GM19467 (cell line): ENCODE data around the gene NDRG3.
"Not testable (repeated sequence)": the region's sequence is repeated elsewhere in the genome, so short reads cannot be mapped to it uniquely, and the experiment has no call there.

Experiments
- ATAC-seq: cut with Tn5 transposase; IDR thresholded peaks from one replicate; pipeline ENCODE4 v1.9.1; 2021; ENCODE audit warnings: mild to moderate bottlenecking, moderate library complexity; ENCODE audit not compliant: unreplicated experiment

Gene NDRG3

DNA sequence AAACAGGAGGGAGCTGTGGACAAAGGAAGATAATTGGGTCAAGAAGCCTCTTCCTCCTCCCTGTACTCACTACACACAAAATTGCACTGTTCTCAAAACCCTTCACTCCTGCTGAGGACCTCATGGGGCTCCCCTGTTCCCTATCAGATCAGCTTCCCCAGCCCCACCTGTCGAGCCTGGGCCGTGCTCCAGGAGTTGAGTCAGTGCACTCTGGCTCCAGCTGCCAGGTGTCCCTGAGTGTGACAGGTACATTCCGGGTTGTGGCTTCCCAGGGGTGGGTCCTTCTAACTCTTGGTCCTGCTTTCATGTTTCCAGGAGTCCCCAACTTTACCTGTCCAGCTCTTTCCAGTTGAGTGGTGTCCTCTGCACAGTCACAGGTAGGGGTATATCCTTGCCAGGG lies 131.9 kb downstream of the NDRG3 start:
- no peak for ATAC-seq

DNA sequence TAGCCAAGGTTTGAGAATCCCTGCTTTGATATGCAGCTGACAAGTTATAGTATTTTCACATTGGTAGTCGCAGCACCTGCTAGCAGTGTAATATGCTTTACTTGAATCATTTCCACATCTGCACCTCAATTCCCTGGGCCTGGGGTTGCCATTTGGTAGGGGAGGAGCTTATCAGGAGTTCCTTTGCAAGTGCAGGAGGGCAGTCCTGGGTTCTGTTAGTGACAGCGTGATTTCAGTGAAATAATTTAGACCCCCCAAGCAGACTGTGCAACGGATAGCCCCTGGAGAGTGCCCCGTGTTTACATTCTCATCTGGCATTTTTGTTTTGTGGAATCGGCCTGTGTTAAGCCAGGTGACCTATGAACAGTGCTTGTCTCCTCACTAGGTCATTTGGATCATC lies 134.3 kb downstream of the NDRG3 start:
- ATAC-seq: no peak

DNA sequence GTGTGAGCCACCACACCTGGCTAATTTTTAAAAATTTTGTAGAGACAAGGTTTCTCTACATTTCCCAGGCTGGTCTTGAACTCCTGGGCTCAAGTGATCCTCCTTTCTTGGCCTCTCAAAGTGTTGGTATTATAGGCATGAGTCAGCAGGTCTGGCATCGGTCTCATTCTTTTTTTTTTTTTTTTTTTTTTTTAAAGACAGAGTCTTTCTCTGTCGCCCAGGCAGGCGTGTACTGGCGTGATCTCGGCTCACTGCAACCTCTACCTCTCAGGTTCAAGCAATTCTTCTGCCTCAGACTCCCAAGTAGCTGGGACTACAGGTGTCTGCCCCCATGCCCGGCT lies 137.5 kb downstream of the NDRG3 start:
- not testable (repeated sequence) for ATAC-seq

DNA sequence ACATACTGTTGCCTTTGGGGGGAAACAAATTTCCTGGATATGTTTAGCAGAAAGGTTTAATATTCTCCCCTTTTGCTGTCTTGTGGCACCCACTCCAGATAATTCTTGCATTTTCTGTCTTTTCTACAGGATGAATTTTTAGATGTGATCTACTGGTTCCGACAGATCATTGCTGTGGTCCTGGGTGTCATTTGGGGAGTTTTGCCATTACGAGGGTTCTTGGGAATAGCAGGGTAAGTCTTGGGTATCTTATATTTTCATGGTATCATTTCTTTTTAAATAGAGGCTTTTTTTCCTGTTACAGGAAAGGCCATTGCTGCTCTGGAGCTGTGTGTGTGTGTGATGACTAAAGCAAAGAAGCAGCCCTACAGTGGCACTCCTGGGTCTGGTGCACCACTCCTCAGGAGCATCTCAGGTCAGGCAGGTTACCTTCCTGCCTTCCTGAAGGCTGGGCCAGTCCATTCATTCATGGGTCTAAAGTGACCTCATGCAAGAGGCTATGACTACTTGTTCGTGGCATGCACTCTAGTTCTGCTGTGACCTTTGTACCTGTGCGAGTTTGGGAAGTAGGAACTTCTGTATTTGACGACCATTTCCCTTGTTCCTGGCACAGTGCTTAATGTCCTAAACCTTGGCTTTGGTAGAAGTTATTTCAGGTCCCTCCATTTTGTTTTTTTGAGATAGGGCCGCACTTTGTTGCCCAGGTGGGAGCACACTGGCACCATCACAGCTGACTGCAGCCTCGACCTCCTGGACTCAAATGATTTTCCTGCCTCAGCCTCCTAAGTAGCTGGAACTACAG lies 138.1 kb downstream of the NDRG3 start:
- no peak for ATAC-seq

DNA sequence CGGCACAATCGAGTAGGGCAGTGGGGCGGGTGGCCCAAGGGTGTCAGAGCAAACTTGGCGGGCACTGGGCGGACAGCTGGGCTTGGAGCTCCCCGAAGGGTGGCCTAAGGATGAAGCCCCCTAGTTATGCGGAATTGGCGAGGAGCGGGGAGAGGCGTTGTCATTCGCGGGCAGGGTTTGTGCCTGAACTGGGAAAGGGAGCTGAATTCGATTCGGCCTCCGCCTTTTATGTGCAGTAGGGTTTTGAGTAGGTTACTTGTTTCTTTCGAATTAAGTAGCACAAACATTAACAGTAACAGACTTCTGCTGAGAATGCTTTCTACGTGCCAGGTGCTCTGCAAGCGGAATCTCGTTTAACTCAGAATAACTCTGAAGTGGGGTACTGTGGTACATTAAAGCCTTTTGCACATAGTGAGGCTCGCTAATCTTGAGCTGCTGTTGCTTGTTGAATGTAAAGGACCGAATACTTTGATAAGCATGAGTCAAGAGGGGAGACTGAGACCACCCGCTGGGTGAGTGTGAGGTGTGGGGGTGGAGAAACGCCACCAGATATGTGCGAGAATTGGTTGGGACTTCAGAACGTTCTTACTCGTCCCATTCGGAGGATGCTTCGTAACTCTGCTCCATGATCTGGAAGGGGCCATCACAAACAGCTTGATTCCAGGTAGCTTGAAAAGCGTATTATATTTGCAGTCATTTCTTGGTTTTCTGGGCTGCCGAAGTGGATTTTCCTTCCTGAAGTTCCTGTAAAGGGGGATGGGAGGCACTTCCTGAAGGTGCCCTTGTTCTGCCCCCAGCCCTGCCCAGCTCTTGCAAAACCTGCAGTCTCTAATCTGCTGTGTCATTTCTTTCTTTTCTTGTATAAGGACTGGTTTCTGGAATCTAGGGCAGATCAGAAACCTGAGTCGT lies 139.5 kb downstream of the NDRG3 start:
- ATAC-seq: no peak

DNA sequence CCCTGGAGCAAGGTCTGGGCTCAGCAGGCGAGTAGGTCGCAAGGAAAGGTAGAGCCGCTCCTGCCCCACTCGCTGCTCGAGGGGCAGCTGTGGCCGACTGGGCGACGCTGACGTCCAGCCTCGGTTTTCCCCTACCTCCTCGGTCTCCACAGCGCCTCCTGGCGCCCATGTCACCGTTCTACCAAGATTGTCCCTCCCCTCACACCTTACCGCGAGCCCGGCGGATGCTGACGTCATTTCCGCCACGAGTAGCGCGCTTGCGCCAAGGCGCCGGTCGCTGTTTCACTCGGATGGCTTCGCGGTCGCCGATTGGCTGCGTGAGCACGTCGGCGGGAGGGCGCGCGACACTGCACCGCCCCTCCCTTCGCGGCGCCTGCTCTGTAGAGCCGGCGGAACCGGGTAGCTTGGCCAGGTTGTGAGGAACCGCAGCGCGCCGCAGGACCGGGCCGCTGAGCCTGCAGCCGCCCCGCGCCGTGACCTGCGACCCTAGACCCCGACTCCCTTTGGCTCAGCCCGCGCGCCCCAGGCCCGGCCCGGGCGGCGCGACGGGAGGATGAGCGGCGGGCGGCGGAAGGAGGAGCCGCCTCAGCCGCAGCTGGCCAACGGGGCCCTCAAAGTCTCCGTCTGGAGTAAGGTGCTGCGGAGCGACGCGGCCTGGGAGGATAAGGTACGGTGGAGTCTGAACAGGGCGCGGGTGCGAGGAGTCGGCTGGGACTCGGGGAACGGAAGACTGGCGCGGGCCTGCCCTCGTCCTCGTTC lies 140.3 kb downstream of the NDRG3 start, which contains the start of gene RAB5IF:
Gene RAB5IF (plus strand): TSS at position 381 of the 759 bp plus-strand sequence. CDS start 173 bp downstream, at position 554.
- peak; percentile 79 for ATAC-seq

DNA sequence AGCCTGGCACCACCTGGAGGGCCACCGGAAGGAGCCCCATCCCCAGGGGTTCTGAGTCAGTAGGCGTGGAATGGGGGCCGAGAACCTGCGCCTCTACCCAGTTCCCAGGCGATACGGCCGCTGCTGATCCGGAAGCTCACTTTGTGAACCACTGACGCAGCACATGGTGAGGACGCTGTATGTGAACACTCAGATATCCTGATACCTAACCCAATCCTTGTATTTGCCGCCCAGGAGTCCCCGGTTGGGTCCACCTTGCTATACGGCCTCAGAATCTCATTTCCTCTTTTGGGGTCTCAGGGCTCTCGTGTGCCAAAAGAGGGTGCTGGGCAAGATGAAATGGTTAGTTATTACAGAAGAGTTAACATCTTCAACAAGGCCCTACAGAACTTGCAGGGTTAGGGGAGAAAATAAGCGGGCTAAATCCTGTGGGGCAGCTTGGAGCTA lies 140.9 kb downstream of the NDRG3 start:
- peak; percentile 31 for ATAC-seq
